HG03558 (cell line): Measurements from ENCODE around the gene SUMF1.
A peak's percentile ranks its signal among the peaks of the same experiment; 100 is the strongest.

Experiments
- ATAC-seq: cut with Tn5 transposase; IDR thresholded peaks from one replicate; pipeline ENCODE4 v1.9.1; 2021; ENCODE audit warnings: moderate number of reproducible peaks; ENCODE audit not compliant: unreplicated experiment; ENCODE audit errors: extremely low read depth

Gene SUMF1

GRCh38 chr3:4419386-4419785, 47.7 kb downstream of the SUMF1 start:
- ATAC-seq, result no peak

GRCh38 chr3:4418156-4418555, 48.9 kb downstream of the SUMF1 start:
- no peak for ATAC-seq

- ATAC-seq, result no peak
These were observed 49.6 kb downstream of the SUMF1 start for GRCh38 chr3:4417449-4417848.

- no peak for ATAC-seq
These were observed 50.1 kb downstream of the SUMF1 start for GRCh38 chr3:4416961-4417360.

GRCh38 chr3:4416427-4416945, 50.6 kb downstream of the SUMF1 start:
- no peak for ATAC-seq

- ATAC-seq, result no peak
These were observed 53.6 kb downstream of the SUMF1 start for GRCh38 chr3:4413467-4413866.

GRCh38 chr3:4411833-4412232, 55.2 kb downstream of the SUMF1 start:
- ATAC-seq, result no peak

- no peak for ATAC-seq
These were observed 55.8 kb downstream of the SUMF1 start for GRCh38 chr3:4411236-4411635.

GRCh38 chr3:4410606-4411005, 56.5 kb downstream of the SUMF1 start:
- no peak for ATAC-seq

- no peak for ATAC-seq
These were observed 57.0 kb downstream of the SUMF1 start for GRCh38 chr3:4409971-4410573.

- ATAC-seq, result no peak
These were observed 57.7 kb downstream of the SUMF1 start for GRCh38 chr3:4409415-4409814.

GRCh38 chr3:4408958-4409357, 58.1 kb downstream of the SUMF1 start:
- no peak for ATAC-seq

GRCh38 chr3:4407941-4408340, 59.1 kb downstream of the SUMF1 start:
- ATAC-seq, result no peak

GRCh38 chr3:4406746-4407568, 60.1 kb downstream of the SUMF1 start:
- ATAC-seq, result peak; percentile 34

- no peak for ATAC-seq
These were observed 62.2 kb downstream of the SUMF1 start for GRCh38 chr3:4404881-4405280.

- no peak for ATAC-seq
These were observed 65.6 kb downstream of the SUMF1 start for GRCh38 chr3:4401441-4401840.

GRCh38 chr3:4399476-4399875, 67.6 kb downstream of the SUMF1 start:
- ATAC-seq, result no peak

GRCh38 chr3:4398941-4399245, 68.2 kb downstream of the SUMF1 start:
- ATAC-seq, result no peak

GRCh38 chr3:4398120-4398940, 68.7 kb downstream of the SUMF1 start:
- no peak for ATAC-seq

- no peak for ATAC-seq
These were observed 69.6 kb downstream of the SUMF1 start for GRCh38 chr3:4397466-4397865.

- ATAC-seq, result no peak
These were observed 70.5 kb downstream of the SUMF1 start for GRCh38 chr3:4396542-4396941.
